ENCODE results near the gene SLC22A7.

DNA sequence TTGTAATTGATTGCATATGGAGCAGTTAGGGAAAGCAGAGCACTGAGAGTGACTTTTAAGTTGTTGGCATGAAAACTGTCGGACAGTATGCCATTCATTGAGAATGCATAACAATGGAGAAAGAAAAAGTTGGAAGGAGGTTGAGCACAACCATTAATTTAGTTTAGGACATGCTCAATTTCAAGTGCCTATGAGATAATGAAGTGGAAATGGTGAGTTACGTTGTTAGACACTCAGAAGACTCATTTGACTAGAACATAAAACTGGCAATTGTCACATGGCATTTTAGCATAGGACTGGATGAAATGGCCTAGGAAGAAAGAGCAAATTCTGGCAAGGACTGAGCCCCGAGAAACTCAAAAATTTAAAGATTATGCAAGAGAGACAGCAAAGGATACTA is 49.4 kb downstream of the SLC22A7 start:
- TF ChIP-seq, protein P1, sequence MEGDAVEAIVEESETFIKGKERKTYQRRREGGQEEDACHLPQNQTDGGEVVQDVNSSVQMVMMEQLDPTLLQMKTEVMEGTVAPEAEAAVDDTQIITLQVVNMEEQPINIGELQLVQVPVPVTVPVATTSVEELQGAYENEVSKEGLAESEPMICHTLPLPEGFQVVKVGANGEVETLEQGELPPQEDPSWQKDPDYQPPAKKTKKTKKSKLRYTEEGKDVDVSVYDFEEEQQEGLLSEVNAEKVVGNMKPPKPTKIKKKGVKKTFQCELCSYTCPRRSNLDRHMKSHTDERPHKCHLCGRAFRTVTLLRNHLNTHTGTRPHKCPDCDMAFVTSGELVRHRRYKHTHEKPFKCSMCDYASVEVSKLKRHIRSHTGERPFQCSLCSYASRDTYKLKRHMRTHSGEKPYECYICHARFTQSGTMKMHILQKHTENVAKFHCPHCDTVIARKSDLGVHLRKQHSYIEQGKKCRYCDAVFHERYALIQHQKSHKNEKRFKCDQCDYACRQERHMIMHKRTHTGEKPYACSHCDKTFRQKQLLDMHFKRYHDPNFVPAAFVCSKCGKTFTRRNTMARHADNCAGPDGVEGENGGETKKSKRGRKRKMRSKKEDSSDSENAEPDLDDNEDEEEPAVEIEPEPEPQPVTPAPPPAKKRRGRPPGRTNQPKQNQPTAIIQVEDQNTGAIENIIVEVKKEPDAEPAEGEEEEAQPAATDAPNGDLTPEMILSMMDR (IDR thresholded peaks at IDR 0.05) = no peak
- no peak for TF ChIP-seq EZH2 (IDR thresholded peaks at IDR 0.05; ENCODE audit: borderline replicate concordance, insufficient read depth, low read depth, low read length, poor library complexity, severe bottlenecking)

Measured in B cell (primary cell).